GOT3 (cell line): ENCODE results near the gene CDH13.
A peak's percentile ranks its signal among the peaks of the same experiment; 100 is the strongest.

Source experiments
- DNase-seq: peaks from one replicate; lab custom pipeline; 2025; ENCODE audit warnings: mixed read lengths; lab: John Stamatoyannopoulos, UW

CDH13 gene

GRCh38 chr16:82652826-82653225, 26.1 kb downstream of the CDH13 start:
- DNase-seq: no peak

DNA sequence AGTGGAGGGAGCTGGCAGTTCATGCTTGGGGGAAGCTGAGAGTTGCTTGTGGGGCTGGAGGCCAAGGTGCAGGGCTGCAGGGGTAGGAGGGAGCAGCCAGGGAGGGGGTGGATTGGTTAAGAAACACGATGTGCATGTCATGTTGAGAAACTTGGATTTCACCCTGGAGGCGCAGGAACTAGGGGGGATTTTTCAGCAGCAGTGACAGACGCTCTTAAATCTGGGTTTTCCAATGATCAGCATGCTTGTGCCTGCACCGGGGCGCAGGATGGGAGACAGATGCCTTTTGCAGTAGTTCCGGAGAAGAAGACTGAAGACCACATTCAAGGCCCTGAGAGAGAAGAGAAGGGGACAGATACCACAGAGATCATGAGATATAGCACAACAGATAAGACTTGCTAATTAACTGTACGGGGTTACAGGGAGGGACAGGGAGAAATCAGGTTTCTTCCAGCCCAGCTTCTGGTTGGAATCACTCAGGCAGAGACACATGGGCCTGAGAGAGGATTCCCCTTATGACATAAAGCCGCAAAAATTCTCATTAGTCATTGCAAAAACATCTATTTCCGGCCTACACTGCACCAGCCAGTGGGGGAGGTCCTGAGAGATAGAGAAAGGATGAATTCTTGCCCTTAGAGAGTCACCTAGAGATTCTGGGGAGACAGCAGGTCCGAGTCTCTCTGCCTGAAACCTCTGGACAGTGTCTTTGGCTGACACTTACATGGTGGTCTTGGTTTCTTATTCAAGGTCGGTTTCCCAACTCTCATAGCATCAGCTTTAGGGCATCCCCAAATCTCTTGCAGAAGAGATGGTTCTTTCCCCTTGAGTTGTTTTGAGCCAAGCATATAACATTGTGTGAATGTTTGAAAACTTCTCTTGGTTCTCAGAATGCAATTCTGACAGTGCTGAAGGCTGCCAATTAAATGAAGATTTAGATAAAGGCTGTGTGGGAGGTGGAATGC, 27.1 kb downstream of the CDH13 start:
- no peak for DNase-seq

DNA sequence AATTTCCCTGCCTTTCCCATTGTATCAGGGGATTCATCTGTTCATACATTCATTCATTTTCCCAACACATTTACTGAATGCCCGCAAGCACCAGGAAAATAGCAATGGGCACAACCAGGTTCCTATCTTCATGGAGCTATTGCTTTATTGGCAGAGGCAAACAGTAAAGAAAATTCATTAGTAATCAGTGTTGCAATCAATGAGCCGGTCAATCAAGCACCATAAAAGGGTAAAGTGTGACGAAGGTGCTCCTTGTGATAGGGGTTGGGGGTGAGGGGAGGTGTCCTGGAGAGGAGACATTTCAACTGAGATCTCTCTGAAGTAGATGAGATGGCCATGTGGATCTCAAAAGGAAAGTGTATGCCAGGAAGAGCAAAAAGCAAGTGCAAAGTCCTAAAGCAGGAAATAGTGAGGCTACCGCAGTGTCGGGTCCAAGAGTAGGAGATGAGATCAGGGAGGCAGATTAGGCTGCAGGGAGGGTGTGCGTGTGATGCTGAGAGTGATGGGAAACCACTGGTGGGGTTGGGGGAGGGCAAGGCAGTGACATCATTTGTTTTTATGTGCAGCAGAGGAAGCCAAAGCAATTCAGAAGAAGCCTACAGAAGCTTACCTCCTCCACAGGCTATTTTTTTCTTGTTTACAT, 28.4 kb downstream of the CDH13 start:
- DNase-seq: peak; percentile 39

- no peak for DNase-seq
Observed at GRCh38 chr16:82655720-82656490, 29.1 kb downstream of the CDH13 start.

GRCh38 chr16:82657239-82657638, 30.5 kb downstream of the CDH13 start:
- no peak for DNase-seq

GRCh38 chr16:82657786-82658185, 31.0 kb downstream of the CDH13 start:
- DNase-seq: no peak

DNA sequence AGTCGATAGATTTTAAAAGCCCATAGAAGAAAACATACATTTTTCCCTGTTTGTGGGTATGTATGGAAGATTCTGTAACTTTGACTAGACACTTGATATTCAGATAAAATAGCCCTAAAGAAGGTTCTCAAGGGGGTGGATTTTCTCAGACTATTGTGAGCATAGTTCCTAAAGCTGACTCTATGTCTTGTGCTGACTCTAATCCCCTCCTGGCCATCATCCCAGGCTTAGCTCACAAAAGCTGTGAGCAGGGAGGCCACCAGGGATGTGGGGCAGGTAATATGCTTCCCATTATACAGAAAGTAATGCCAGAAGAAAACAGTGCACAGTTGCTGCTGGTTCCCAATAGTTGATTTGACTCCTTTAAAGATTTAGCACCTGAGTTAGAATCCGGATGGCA, 32.0 kb downstream of the CDH13 start:
- DNase-seq: no peak

DNA sequence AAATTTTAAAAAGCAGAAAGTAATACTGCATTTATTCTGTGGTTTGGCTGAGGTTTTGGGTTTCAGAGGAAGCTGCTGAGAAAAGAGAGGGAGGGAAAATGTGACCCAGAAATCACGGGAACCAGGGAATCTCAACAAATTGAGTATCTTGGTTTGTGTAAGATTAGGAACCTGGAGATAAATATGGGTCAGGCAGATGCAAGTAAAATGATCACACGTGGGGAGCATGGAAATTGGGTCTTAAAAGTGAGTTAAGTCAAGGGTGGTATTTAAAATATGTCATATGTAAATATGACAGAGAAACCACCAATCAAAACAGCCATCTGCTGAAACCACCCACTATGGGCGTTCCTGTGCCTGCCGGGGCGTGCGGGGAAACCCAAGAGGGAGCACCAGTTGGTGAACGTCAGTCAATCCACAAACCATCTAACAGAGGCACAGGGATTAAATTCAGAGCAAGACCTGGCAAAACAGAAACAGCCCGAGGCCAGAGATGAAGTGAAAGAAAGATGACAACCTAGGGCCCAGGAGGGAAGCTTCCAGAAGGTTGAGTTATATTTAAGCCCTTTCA, 33.4 kb downstream of the CDH13 start:
- DNase-seq: no peak

DNA sequence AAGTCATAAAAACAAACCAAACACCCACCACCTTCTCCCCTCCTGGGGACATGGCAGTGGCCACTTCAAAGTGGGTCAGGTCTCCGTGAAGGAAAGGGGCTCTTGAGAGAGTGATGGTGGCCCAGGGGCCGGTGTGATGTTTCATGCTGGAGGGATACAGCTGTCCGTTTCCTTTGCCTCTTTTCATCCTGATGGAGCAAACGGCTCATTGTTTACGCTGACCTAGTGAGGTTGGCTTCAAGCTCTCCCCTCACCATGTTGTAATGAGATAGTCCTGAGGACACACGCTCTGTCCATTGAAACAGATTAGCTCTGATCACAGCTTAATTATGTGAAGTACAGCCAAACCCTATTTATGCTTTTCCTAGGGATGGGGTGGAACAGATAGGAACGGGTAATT, 34.2 kb downstream of the CDH13 start:
- no peak for DNase-seq

GRCh38 chr16:82664181-82664580, 37.4 kb downstream of the CDH13 start:
- no peak for DNase-seq

DNA sequence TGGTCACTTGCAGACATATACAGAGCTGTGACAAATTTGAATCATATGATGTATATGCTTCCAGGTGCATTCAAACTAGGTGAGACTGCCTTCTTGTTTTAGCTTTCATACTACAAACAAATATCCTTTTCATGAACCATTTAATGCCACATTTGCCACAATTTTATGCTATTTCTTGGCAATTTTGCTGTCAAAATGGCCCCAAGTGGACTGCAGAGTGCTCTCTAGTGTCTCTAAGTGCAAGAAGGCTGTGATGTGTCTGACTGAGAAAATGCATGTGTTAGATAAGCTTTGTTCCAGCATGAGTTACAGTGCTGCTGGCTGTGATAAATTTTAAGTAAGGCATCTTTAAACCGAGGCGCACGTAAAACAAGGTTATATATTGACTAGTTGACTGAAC, 38.3 kb downstream of the CDH13 start:
- DNase-seq: no peak

GRCh38 chr16:82667437-82667836, 40.7 kb downstream of the CDH13 start:
- no peak for DNase-seq

- DNase-seq: no peak
Observed at GRCh38 chr16:82668094-82668493, 41.3 kb downstream of the CDH13 start.

GRCh38 chr16:82671741-82672140, 45.0 kb downstream of the CDH13 start:
- no peak for DNase-seq

DNA sequence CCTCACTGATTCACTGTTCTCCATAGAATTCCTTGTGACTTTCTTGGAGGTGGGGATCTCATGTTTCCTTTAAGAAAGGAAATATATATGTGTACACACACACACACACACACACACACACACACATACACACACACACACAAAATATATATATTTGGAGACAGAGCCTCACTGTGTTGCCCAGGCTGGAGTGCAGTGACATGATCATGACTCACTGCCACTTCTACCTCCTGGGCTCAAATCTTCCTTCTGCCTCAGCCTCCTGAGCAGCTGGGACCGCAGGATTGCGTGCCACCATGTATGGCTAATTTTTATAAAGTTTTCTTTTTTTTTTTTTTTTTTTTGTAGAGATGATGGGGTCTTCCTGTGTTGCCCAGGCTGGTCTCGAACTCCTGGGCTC, 45.9 kb downstream of the CDH13 start:
- DNase-seq: no peak

- DNase-seq: no peak
Observed at GRCh38 chr16:82675300-82675699, 48.5 kb downstream of the CDH13 start.

GRCh38 chr16:82681592-82681991, 54.8 kb downstream of the CDH13 start:
- no peak for DNase-seq

DNA sequence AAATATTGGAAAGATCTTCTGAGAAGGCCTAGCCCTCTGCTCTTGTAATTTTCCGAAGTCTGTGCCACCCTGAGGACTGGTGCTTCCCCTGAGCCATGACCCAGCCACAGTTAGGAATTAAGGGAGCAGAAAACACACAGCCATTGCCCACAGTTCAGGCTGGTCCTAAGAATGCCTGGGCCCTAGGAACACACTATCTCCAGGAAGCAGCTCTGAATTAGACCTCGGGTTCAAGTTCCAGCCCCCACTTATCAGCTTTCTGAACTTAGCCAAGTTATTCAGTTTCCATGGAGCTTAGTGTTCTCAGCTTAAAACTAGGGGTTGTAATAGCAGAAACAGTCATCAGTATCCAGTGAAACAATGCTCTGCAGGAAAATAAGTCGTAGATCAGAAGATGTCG, 56.0 kb downstream of the CDH13 start:
- no peak for DNase-seq

GRCh38 chr16:82684256-82684655, 57.5 kb downstream of the CDH13 start:
- no peak for DNase-seq

GRCh38 chr16:82685526-82685925, 58.8 kb downstream of the CDH13 start:
- DNase-seq: no peak

DNA sequence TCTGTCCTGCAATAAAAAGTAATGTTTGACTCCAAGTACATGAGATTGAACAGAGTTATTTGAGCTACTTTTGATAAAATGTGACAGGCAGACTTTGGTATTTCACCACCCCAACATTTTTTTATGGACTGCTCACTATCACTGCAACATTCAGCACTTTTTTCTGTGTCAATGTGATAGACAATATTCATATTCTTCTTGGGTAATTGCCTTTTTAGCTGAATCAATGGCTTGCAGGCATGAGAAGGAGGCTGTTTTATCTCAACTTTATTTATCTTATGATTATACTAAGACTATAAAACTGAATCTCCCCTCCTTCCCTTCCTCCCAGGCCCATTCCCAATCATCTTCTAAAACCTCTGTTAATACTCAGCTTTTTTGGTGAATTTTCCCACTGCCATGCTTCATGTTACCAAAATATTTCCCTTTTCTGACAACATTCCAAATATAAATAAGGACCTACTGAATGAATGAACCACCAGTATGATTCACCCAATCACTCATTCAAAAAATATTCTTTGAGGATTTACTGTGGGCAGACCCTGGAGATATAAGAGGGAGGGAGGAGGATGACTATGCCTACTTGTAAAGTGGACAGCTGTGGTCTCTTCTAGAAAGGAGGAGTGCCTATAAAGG, 67.6 kb downstream of the CDH13 start:
- DNase-seq: no peak

DNA sequence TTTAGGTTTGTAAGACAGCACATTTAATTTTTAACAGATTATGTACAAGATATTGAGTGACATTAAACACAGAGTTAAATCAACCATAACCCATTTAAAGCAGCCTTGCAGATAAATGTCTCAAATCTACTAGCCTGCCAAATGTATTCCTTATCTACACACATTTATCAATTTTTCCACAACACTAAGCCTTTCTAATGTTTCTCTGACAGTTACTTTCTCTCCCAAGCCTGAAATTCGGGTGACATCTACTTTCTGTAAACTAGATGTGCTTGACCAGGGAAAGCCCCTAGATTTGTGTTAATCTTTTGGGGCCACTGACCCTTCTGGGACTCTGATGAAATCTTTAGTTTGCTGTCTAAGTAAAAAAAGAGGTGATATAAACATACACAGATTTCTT, 69.0 kb downstream of the CDH13 start:
- no peak for DNase-seq
